SKM-1 treated with dmso at 0.1 percent for 144 hours (cell line): ENCODE results near the gene MYEF2.
A peak's percentile ranks its signal among the peaks of the same experiment; 100 is the strongest.

ENCODE experiments used
- DNase-seq: peaks from one replicate; lab custom pipeline; 2025; ENCODE audit not compliant: unreplicated experiment; lab: John Stamatoyannopoulos, UW

The MYEF2 gene

GRCh38 chr15:48177766-48178647 is at the start of gene MYEF2:
TSS of gene MYEF2 (minus strand) at chr15:48178295. CDS start at chr15:48178237, 58 bp downstream.
- DNase-seq: peak; percentile 17

GRCh38 chr15:48225771-48226170 is 47.7 kb upstream of the MYEF2 start:
- no peak for DNase-seq

- DNase-seq: no peak
These were observed 44.5 kb upstream of the MYEF2 start for GRCh38 chr15:48222627-48223026.

- no peak for DNase-seq
These were observed 43.8 kb upstream of the MYEF2 start for GRCh38 chr15:48221885-48222284.

GRCh38 chr15:48221261-48221660 is 43.2 kb upstream of the MYEF2 start:
- DNase-seq: no peak

GRCh38 chr15:48205981-48206380 is 27.9 kb upstream of the MYEF2 start, which contains the start of gene SLC12A1:
TSS of gene SLC12A1 (plus strand) at chr15:48206302. CDS start at chr15:48207720, 1,418 bp downstream.
- no peak for DNase-seq

GRCh38 chr15:48202068-48202467 is 24.0 kb upstream of the MYEF2 start:
- DNase-seq: no peak

- no peak for DNase-seq
These were observed 13.6 kb upstream of the MYEF2 start, which contains the start of gene CTXN2 for GRCh38 chr15:48191574-48192225. TSS of gene CTXN2 (plus strand) at chr15:48191665. CDS start at chr15:48201301, 9,636 bp downstream.

GRCh38 chr15:48190932-48191573 is 13.0 kb upstream of the MYEF2 start:
- DNase-seq: no peak

- no peak for DNase-seq
These were observed 8.2 kb upstream of the MYEF2 start for GRCh38 chr15:48186271-48186670.

GRCh38 chr15:48185529-48185928 is 7.4 kb upstream of the MYEF2 start:
- DNase-seq: no peak

GRCh38 chr15:48182749-48183148 is 4.7 kb upstream of the MYEF2 start:
- no peak for DNase-seq

GRCh38 chr15:48178648-48178931 is 495 bp upstream of the MYEF2 start:
- DNase-seq: no peak

GRCh38 chr15:48177383-48177765 is 721 bp downstream of the MYEF2 start:
- peak; percentile 19 for DNase-seq

- no peak for DNase-seq
These were observed 1.1 kb downstream of the MYEF2 start for GRCh38 chr15:48176957-48177356.

GRCh38 chr15:48176112-48176511 is 2.0 kb downstream of the MYEF2 start:
- DNase-seq: no peak

- no peak for DNase-seq
These were observed 3.0 kb downstream of the MYEF2 start for GRCh38 chr15:48175126-48175525.

- DNase-seq: no peak
These were observed 7.1 kb downstream of the MYEF2 start for GRCh38 chr15:48170981-48171380.

- no peak for DNase-seq
These were observed 9.5 kb downstream of the MYEF2 start for GRCh38 chr15:48168616-48169015.

- DNase-seq: no peak
These were observed 24.6 kb downstream of the MYEF2 start for GRCh38 chr15:48153526-48153925.

- no peak for DNase-seq
These were observed 28.2 kb downstream of the MYEF2 start for GRCh38 chr15:48149858-48150257.

GRCh38 chr15:48147358-48147757 is 30.7 kb downstream of the MYEF2 start:
- no peak for DNase-seq
